Cardiac ventricle fibroblast (primary cell): ENCODE data around the gene PIK3CA. TPM values are rescaled to one million over a fixed set of nuclear protein-coding genes. Genes with fewer than 3 reads are reported as not detected.

Experiments
- total RNA-seq: library from RNA; depleted of rRNA; stranded (reverse); fragments of >200 nt; gene quantifications from 2 replicates; pipeline ENCODE4 v1.2.3, GENCODE V29; 2015

Gene PIK3CA
- 18.6 and 20.5 TPM in 2 replicates for total RNA-seq

DNA sequence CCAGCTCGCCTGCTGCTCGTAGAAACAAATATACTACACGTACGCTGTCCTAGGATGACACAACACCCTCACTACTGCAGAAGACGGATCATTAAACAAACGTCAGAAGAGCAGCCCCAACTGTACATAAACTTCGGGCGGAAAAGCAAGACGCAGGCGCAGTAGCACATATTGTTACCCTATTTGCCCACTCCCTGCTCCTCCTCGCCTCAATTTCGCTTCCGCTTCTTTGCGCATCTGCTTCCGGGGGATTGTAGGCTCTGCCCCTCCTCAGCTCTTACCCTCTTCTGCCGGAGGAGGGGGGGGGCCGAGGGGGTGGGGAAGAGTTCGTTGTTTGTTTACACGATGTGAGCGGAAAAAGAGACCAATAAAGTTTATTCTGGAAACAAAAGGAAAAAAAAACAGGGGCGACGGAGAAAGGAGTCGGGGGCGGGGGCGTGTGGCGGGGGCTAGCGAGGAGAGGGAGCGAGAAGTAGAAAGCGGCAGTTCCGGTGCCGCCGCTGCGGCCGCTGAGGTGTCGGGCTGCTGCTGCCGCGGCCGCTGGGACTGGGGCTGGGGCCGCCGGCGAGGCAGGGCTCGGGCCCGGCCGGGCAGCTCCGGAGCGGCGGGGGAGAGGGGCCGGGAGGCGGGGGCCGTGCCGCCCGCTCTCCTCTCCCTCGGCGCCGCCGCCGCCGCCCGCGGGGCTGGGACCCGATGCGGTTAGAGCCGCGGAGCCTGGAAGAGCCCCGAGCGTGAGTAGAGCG is at the start of gene PIK3CA:
PIK3CA (plus strand) TSS at position 485 of the 743 bp plus-strand sequence. CDS start 50,469 bp downstream, outside the sequence.

DNA sequence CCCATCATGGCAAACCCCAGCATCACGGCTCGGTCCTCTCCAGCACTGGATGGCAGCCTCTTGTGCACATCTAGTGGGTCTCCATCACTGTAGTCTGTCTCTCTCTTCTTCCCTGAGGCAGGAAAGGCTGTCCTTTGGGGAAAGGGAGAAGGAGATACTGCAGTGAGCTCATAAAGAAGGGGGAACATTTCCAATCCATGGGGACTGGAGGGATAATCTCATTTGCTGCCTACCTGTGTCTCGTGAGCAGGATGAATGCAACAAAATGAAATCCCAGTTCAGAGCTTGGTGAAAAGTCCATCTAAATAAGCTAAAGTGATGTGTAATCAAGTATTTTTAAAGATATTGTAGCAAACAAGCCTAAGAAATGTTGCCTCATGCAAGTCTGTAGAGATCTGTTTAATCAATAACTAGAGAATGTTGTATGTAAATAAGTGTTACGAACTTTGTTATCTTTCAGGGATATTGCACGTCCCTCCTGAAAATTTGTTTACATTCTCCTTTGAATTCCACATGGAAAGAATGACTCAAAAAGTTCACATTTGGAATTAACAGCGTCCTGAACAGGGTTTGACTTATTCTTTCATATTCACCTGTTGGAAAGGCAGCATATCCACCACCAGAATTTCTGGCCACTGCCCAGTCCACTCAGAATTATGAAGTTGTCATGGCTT is 102.8 kb downstream of the PIK3CA start, which contains the start of gene KCNMB3:
KCNMB3 (minus strand) TSS at position 312 of the 674 bp plus-strand sequence; CDS start at position 188, 124 bp downstream.

Other genes starting within 250 kb of the PIK3CA start
- 55.9 and 63.0 TPM in 2 replicates for gene ZMAT3, start 76.5 kb upstream of the PIK3CA start, total RNA-seq
- 0.37 and 1.1 TPM in 2 replicates for gene KCNMB3, start 102.8 kb downstream of the PIK3CA start, total RNA-seq
- gene ZNF639, start 174.7 kb downstream of the PIK3CA start, total RNA-seq: 33.3 and 46.2 TPM in 2 replicates
- 21.5 and 22.6 TPM in 2 replicates for gene MFN1, start 199.4 kb downstream of the PIK3CA start, total RNA-seq